GM19324 (cell line): ENCODE results near the gene NACC1.

Source experiments
- ATAC-seq: cut with Tn5 transposase; IDR thresholded peaks from one replicate; pipeline ENCODE4 v1.9.1; 2021; ENCODE audit warnings: mild to moderate bottlenecking, moderate library complexity; ENCODE audit not compliant: unreplicated experiment, low FRiP score

Gene NACC1

DNA sequence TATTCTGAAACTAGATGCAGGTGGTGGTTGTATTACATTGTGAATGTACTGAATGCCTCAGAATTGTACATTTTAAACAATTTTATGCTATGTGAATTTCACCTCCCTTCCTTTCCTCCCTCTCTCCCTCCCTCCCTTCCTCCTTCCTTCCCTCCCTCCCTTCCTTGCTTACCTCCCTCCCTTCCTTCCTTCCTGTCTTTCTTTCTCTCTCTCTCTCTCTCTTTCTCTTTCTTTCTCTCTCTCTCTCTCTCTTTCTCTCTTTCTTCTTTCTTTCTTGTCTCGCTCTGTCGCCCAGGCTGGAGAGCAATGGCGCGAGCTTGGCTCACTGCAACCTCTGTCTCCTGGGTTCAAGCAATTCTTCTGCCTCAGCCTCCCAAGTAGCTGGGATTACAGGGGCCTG lies 69.4 kb downstream of the NACC1 start:
- no peak for ATAC-seq

DNA sequence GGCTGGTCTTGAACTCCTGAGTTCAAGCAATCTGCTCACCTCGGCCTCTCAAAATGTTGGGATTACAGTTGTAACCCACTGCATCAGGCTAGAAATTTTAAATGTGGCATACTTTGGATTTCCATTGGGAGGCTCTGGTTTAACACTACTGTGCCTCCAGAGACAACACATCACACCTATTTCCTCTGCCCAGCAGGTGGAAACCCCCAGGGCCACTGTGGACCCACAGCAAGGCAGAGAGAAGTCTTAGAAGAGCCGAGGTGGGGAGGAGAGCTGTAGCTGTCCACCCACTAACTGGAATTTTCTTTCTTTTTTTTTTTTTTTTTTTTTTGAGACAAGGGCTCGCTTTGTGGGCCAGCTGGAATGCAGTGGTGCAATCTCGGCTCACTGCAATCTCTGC lies 71.5 kb downstream of the NACC1 start:
- ATAC-seq, result no peak
